Measurements from ENCODE around the gene CSMD2.
A peak's percentile ranks its signal among the peaks of the same experiment; 100 is the strongest.

CSMD2 gene

DNA sequence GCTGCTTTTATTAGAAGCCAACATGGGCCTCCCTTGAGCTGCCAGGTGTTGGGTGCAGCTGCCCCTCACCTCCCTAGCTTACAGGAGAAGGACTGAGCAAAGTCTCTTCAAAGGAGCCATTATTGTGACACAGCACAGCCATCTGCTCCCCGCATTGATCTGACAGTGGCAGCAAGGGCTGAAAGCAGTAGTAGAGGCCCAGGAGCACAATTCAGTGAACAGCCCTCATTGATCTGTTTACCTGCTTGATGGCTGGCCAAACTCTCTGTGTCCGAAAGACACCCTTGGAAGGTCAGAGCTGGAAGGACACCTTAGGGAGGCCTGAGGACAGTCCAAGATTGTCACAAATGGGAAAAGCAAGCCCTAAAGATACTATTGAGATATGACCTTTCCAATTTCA, 286.6 kb downstream of the CSMD2 start:
- H3K27ac ChIP-seq (ENCODE audit: low read length, poor library complexity, severe bottlenecking) = no peak overlapping the region
- H3K14ac ChIP-seq (ENCODE audit: low read length in 2 of 2) = no peak overlapping the region
- no peak overlapping the region for H3K23ac ChIP-seq (ENCODE audit: low read length in 2 of 2)
- H3K4me2 ChIP-seq (ENCODE audit: low read length, poor library complexity, severe bottlenecking) = no peak overlapping the region
- H2BK5ac ChIP-seq (ENCODE audit: low read depth, low read length, poor library complexity, severe bottlenecking) = no peak overlapping the region
- H3K9ac ChIP-seq (ENCODE audit: low read length) = no peak overlapping the region
- H3K4me1 ChIP-seq (ENCODE audit: control insufficient read depth, insufficient read depth, low read depth, low read length) = no peaks in the 10 kb centered on the region
- no peak overlapping the region for H3K18ac ChIP-seq (ENCODE audit: low read depth in 1 of 2, low read length in 2 of 2)
- H3K9me3 ChIP-seq (ENCODE audit: control insufficient read depth, low read length) = no peaks in the 10 kb centered on the region
- H2AK5ac ChIP-seq (ENCODE audit: low read length, severe bottlenecking) = no peak overlapping the region
- WGBS = 89% methylated on average over 2 of the region's 2 CpGs
- no peak overlapping the region for H2BK15ac ChIP-seq (ENCODE audit: low read depth, poor library complexity, severe bottlenecking)
- no peak overlapping the region for H2BK120ac ChIP-seq (ENCODE audit: low read depth, low read length)
- no peak overlapping the region for H4K91ac ChIP-seq (ENCODE audit: low read length)
- H3K27me3 ChIP-seq (ENCODE audit: control insufficient read depth in 1 of 2, insufficient read depth in 1 of 2, low read length in 2 of 2) = no peaks in the 10 kb centered on the region
- H2BK12ac ChIP-seq (ENCODE audit: low read length in 2 of 2) = no peak overlapping the region
- DNase-seq = no peak
- H3K79me1 ChIP-seq (replicated peaks; ENCODE audit: low read length, poor library complexity, severe bottlenecking) = no peaks in the 10 kb centered on the region
- no peaks in the 10 kb centered on the region for H3K36me3 ChIP-seq (ENCODE audit: control insufficient read depth in 1 of 2, insufficient read depth in 2 of 2, low read depth in 1 of 2, low read length in 2 of 2)
- no peak overlapping the region for H3K4ac ChIP-seq (ENCODE audit: low read depth in 1 of 2, low read length in 2 of 2)
- no peak overlapping the region for H4K8ac ChIP-seq (ENCODE audit: low read length)
- no peak overlapping the region for H3K4me3 ChIP-seq (ENCODE audit: insufficient read depth in 1 of 2, low read depth in 1 of 2, low read length in 2 of 2)
- H2AFZ ChIP-seq (ENCODE audit: low read depth, low read length) = no peak overlapping the region

DNA sequence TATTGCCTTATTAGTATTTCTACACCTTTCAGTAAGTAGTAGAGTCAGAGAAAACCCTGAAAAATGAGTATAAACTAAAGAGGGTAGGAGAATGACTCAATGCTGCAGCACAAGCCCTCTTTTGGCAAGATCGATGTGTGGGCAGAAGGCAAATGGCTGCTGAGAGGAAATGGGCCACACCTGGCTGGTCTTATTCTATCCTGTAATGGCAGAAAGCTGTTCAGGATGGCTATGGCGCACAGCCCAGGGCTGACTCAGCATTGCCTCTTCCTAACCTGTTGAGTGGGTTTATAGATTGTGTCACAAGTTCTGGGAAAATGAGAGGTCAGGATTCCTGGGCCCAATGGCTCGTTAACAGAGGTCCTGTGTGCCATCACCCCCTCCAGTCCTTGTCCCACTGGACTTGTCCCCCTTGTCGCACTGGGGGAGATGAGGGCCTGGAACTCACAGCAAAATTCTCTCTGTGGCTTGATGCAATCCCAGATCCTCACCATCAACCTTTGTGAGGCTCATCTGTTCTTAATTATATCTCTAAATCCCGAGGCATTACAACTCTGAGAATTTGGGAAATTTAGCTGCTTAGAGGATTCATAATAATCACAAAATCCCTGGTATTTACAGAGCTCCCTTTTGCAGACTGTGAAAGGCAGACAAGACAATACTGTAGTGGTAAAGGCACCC, 287.9 kb downstream of the CSMD2 start:
- no peaks in the 10 kb centered on the region for H3K4me1 ChIP-seq (ENCODE audit: control insufficient read depth, insufficient read depth, low read depth, low read length)
- no peaks in the 10 kb centered on the region for H3K9me3 ChIP-seq (ENCODE audit: control insufficient read depth, low read length)
- no peak for DNase-seq
- no peak overlapping the region for H3K18ac ChIP-seq (ENCODE audit: low read depth in 1 of 2, low read length in 2 of 2)
- H3K9ac ChIP-seq (ENCODE audit: low read length) = peak overlapping the region; percentile 27
- H3K14ac ChIP-seq (ENCODE audit: low read length in 2 of 2) = no peak overlapping the region
- H2BK120ac ChIP-seq (ENCODE audit: low read depth, low read length) = no peak overlapping the region
- H3K27me3 ChIP-seq (ENCODE audit: control insufficient read depth in 1 of 2, insufficient read depth in 1 of 2, low read length in 2 of 2) = no peaks in the 10 kb centered on the region
- WGBS = 73% methylated on average over 4 of the region's 5 CpGs
- no peaks in the 10 kb centered on the region for H3K36me3 ChIP-seq (ENCODE audit: control insufficient read depth in 1 of 2, insufficient read depth in 2 of 2, low read depth in 1 of 2, low read length in 2 of 2)
- H3K27ac ChIP-seq (ENCODE audit: low read length, poor library complexity, severe bottlenecking) = no peak overlapping the region
- no peak overlapping the region for H2BK5ac ChIP-seq (ENCODE audit: low read depth, low read length, poor library complexity, severe bottlenecking)
- no peak overlapping the region for H4K91ac ChIP-seq (ENCODE audit: low read length)
- no peak overlapping the region for H4K8ac ChIP-seq (ENCODE audit: low read length)
- H2BK15ac ChIP-seq (ENCODE audit: low read depth, poor library complexity, severe bottlenecking) = no peak overlapping the region
- H3K4me3 ChIP-seq (ENCODE audit: insufficient read depth in 1 of 2, low read depth in 1 of 2, low read length in 2 of 2) = peak overlapping the region in 1 of 2 experiments; percentile 30
- H3K79me1 ChIP-seq (replicated peaks; ENCODE audit: low read length, poor library complexity, severe bottlenecking) = no peaks in the 10 kb centered on the region
- H3K4me2 ChIP-seq (ENCODE audit: low read length, poor library complexity, severe bottlenecking) = no peak overlapping the region
- H2BK12ac ChIP-seq (ENCODE audit: low read length in 2 of 2) = no peak overlapping the region
- no peak overlapping the region for H3K23ac ChIP-seq (ENCODE audit: low read length in 2 of 2)
- no peak overlapping the region for H2AK5ac ChIP-seq (ENCODE audit: low read length, severe bottlenecking)
- H2AFZ ChIP-seq (ENCODE audit: low read depth, low read length) = no peak overlapping the region
- H3K4ac ChIP-seq (ENCODE audit: low read depth in 1 of 2, low read length in 2 of 2) = no peak overlapping the region

DNA sequence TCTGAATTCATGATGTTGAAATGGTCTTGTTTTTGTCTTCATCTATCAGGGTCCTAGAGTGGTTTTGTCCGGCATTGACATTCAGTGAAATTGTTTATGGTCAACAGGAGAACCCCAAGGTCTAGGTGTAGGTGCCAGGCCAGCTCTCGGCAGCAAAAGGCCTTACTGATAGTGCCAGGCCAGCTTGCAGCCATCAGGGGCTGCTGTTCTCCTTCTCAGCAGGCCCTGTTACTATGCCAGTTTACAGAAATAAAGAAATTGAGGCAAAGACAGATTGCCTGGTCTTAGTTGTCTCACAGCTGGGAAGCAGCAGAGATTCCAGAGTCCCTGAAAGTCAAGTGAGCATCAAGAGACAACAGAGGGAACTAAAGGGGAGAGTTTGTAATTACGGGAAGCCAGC, 289.2 kb downstream of the CSMD2 start:
- Histone ChIP-seq H2BK5ac (ENCODE audit: low read depth, low read length, poor library complexity, severe bottlenecking) (no peak overlapping the region), H3K23ac (ENCODE audit: low read length in 2 of 2) (no peak overlapping the region), H3K4me3 (ENCODE audit: insufficient read depth in 1 of 2, low read depth in 1 of 2, low read length in 2 of 2) (no peak overlapping the region), H3K27ac (ENCODE audit: low read length, poor library complexity, severe bottlenecking) (no peak overlapping the region), H3K4me2 (ENCODE audit: low read length, poor library complexity, severe bottlenecking) (no peak overlapping the region), H2BK15ac (ENCODE audit: low read depth, poor library complexity, severe bottlenecking) (no peak overlapping the region), H3K9ac (ENCODE audit: low read length) (no peak overlapping the region), H3K36me3 (ENCODE audit: control insufficient read depth in 1 of 2, insufficient read depth in 2 of 2, low read depth in 1 of 2, low read length in 2 of 2) (no peaks in the 10 kb centered on the region), H3K9me3 (ENCODE audit: control insufficient read depth, low read length) (no peaks in the 10 kb centered on the region), H2BK12ac (ENCODE audit: low read length in 2 of 2) (no peak overlapping the region), H4K91ac (ENCODE audit: low read length) (no peak overlapping the region), H2AK5ac (ENCODE audit: low read length, severe bottlenecking) (no peak overlapping the region), H2AFZ (ENCODE audit: low read depth, low read length) (no peak overlapping the region), H2BK120ac (ENCODE audit: low read depth, low read length) (no peak overlapping the region), H3K79me1 (replicated peaks; ENCODE audit: low read length, poor library complexity, severe bottlenecking) (no peaks in the 10 kb centered on the region), H3K18ac (ENCODE audit: low read depth in 1 of 2, low read length in 2 of 2) (no peak overlapping the region), H4K8ac (ENCODE audit: low read length) (no peak overlapping the region), H3K4me1 (ENCODE audit: control insufficient read depth, insufficient read depth, low read depth, low read length) (no peaks in the 10 kb centered on the region), H3K27me3 (ENCODE audit: control insufficient read depth in 1 of 2, insufficient read depth in 1 of 2, low read length in 2 of 2) (no peaks in the 10 kb centered on the region), H3K14ac (ENCODE audit: low read length in 2 of 2) (no peak overlapping the region), H3K4ac (ENCODE audit: low read depth in 1 of 2, low read length in 2 of 2) (no peak overlapping the region)
- WGBS = 57% methylated on average over 3 of the region's 3 CpGs
- no peak for DNase-seq

DNA sequence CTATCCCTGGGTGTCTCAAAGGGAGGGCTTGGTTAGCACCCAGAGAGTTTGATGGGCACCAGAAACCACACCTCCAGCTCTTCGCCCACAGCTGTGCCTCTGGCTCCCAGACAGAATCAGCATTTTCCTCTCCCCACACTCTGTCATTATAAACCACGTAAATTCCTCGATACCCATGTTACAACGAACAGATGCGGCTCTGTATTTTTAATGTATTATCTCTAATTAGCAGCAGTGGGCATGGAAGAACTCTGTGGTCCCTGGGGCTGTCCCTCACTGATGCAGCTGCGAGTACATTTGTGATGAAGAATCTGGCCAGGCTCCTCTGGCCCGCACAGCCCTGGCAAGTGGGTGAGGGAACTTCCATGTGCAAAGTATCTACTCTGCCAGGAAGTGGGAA, 290.4 kb downstream of the CSMD2 start:
- Histone ChIP-seq H2BK15ac (ENCODE audit: low read depth, poor library complexity, severe bottlenecking) (no peak overlapping the region), H3K4me3 (ENCODE audit: insufficient read depth in 1 of 2, low read depth in 1 of 2, low read length in 2 of 2) (no peak overlapping the region), H3K9me3 (ENCODE audit: control insufficient read depth, low read length) (no peaks in the 10 kb centered on the region), H3K14ac (ENCODE audit: low read length in 2 of 2) (no peak overlapping the region), H2AFZ (ENCODE audit: low read depth, low read length) (no peak overlapping the region), H3K27ac (ENCODE audit: low read length, poor library complexity, severe bottlenecking) (no peak overlapping the region), H4K91ac (ENCODE audit: low read length) (no peak overlapping the region), H3K23ac (ENCODE audit: low read length in 2 of 2) (no peak overlapping the region), H3K4me2 (ENCODE audit: low read length, poor library complexity, severe bottlenecking) (no peak overlapping the region), H2BK5ac (ENCODE audit: low read depth, low read length, poor library complexity, severe bottlenecking) (no peak overlapping the region), H3K79me1 (replicated peaks; ENCODE audit: low read length, poor library complexity, severe bottlenecking) (no peaks in the 10 kb centered on the region), H2AK5ac (ENCODE audit: low read length, severe bottlenecking) (no peak overlapping the region), H3K36me3 (ENCODE audit: control insufficient read depth in 1 of 2, insufficient read depth in 2 of 2, low read depth in 1 of 2, low read length in 2 of 2) (no peaks in the 10 kb centered on the region), H3K9ac (ENCODE audit: low read length) (no peak overlapping the region), H3K4me1 (ENCODE audit: control insufficient read depth, insufficient read depth, low read depth, low read length) (no peaks in the 10 kb centered on the region), H2BK120ac (ENCODE audit: low read depth, low read length) (no peak overlapping the region), H3K18ac (ENCODE audit: low read depth in 1 of 2, low read length in 2 of 2) (no peak overlapping the region), H3K4ac (ENCODE audit: low read depth in 1 of 2, low read length in 2 of 2) (no peak overlapping the region), H2BK12ac (ENCODE audit: low read length in 2 of 2) (no peak overlapping the region), H3K27me3 (ENCODE audit: control insufficient read depth in 1 of 2, insufficient read depth in 1 of 2, low read length in 2 of 2) (no peaks in the 10 kb centered on the region), H4K8ac (ENCODE audit: low read length) (no peak overlapping the region)
- WGBS = 78% methylated on average over 7 of the region's 7 CpGs
- no peak for DNase-seq
